ENCODE data around the gene MAPKBP1.

MAPKBP1 gene

GRCh38 chr15:41847981-41848380 lies 73.7 kb downstream of the MAPKBP1 start:
- POLR2A ChIA-PET, result no interaction called here
- DNase-seq (ENCODE audit: extremely low spot score), result no peak
- CTCF ChIA-PET, result no interaction called here

GRCh38 chr15:41848631-41849030 lies 74.3 kb downstream of the MAPKBP1 start:
- CTCF ChIA-PET, result no interaction called here
- POLR2A ChIA-PET, result no interaction called here
- no peak for DNase-seq (ENCODE audit: extremely low spot score)
- TF ChIP-seq ELF4 (IDR thresholded peaks at IDR 0.05) (no peak), TARDBP (IDR thresholded peaks at IDR 0.05) (no peak), SUZ12 (IDR thresholded peaks at IDR 0.05) (no peak), FOXM1 (IDR thresholded peaks at IDR 0.05; ENCODE audit: borderline replicate concordance) (no peak), FOXA1 (IDR thresholded peaks at IDR 0.05) (no peak), ARNT (IDR thresholded peaks at IDR 0.05) (no peak), CTBP1 (IDR thresholded peaks at IDR 0.05; ENCODE audit: borderline replicate concordance) (no peak), ZNF384 (IDR thresholded peaks at IDR 0.05) (no peak), FOXK2 (IDR thresholded peaks at IDR 0.05) (no peak), LEF1 (IDR thresholded peaks at IDR 0.05; ENCODE audit: borderline replicate concordance) (no peak), PKNOX1 (IDR thresholded peaks at IDR 0.05) (no peak), L3MBTL2 (conservative IDR thresholded peaks at IDR 0.05) (no peak)

More at GRCh38 chr15:41847981-41848380, 73.7 kb downstream of the MAPKBP1 start:
- TF ChIP-seq SP1 (IDR thresholded peaks at IDR 0.05) (no peak), FOXM1 (IDR thresholded peaks at IDR 0.05; ENCODE audit: borderline replicate concordance) (no peak), BHLHE40 (IDR thresholded peaks at IDR 0.05; ENCODE audit: borderline replicate concordance) (no peak), FOXA1 (IDR thresholded peaks at IDR 0.05) (no peak), ZNF384 (IDR thresholded peaks at IDR 0.05) (no peak), ARNT (IDR thresholded peaks at IDR 0.05) (no peak), CTBP1 (IDR thresholded peaks at IDR 0.05; ENCODE audit: borderline replicate concordance) (no peak), HDGF (IDR thresholded peaks at IDR 0.05; ENCODE audit: borderline replicate concordance) (no peak), NFRKB (IDR thresholded peaks at IDR 0.05) (no peak), LEF1 (IDR thresholded peaks at IDR 0.05; ENCODE audit: borderline replicate concordance) (no peak), SUZ12 (IDR thresholded peaks at IDR 0.05) (no peak), ELF4 (IDR thresholded peaks at IDR 0.05) (no peak), L3MBTL2 (conservative IDR thresholded peaks at IDR 0.05) (no peak), TARDBP (IDR thresholded peaks at IDR 0.05) (no peak), PKNOX1 (IDR thresholded peaks at IDR 0.05) (no peak), FOXK2 (IDR thresholded peaks at IDR 0.05) (no peak)

- TF ChIP-seq ARNT (IDR thresholded peaks at IDR 0.05), result no peak
- no peak for TF ChIP-seq BHLHE40 (IDR thresholded peaks at IDR 0.05; ENCODE audit: borderline replicate concordance)
- no peak for TF ChIP-seq PKNOX1 (IDR thresholded peaks at IDR 0.05)
- TF ChIP-seq ZNF384 (IDR thresholded peaks at IDR 0.05), result no peak
- no peak for TF ChIP-seq ELF4 (IDR thresholded peaks at IDR 0.05)
- TF ChIP-seq NFRKB (IDR thresholded peaks at IDR 0.05), result no peak
- TF ChIP-seq FOXA1 (IDR thresholded peaks at IDR 0.05), result no peak
- no peak for TF ChIP-seq FOXM1 (IDR thresholded peaks at IDR 0.05; ENCODE audit: borderline replicate concordance)
- TF ChIP-seq L3MBTL2 (conservative IDR thresholded peaks at IDR 0.05), result no peak
- no peak for TF ChIP-seq CTBP1 (IDR thresholded peaks at IDR 0.05; ENCODE audit: borderline replicate concordance)
- POLR2A ChIA-PET, result no interaction called here
Observed at GRCh38 chr15:41849204-41849603, 74.9 kb downstream of the MAPKBP1 start.

GRCh38 chr15:41849861-41850260 lies 75.6 kb downstream of the MAPKBP1 start:
- ChIA-PET CTCF (no interaction called here), POLR2A (no interaction called here)
- TF ChIP-seq PKNOX1 (IDR thresholded peaks at IDR 0.05) (no peak), CTBP1 (IDR thresholded peaks at IDR 0.05; ENCODE audit: borderline replicate concordance) (no peak), SUZ12 (IDR thresholded peaks at IDR 0.05) (no peak), FOXM1 (IDR thresholded peaks at IDR 0.05; ENCODE audit: borderline replicate concordance) (no peak), SP1 (IDR thresholded peaks at IDR 0.05) (no peak), HDGF (IDR thresholded peaks at IDR 0.05; ENCODE audit: borderline replicate concordance) (no peak)
- DNase-seq (ENCODE audit: extremely low spot score), result no peak

More at GRCh38 chr15:41849204-41849603, 74.9 kb downstream of the MAPKBP1 start:
- CTCF ChIA-PET, result no interaction called here
- no peak for DNase-seq (ENCODE audit: extremely low spot score)

GRCh38 chr15:41850482-41851166 lies 76.3 kb downstream of the MAPKBP1 start:
- POLR2A ChIA-PET, result interaction anchor here (1.1 kb wide), 1 partner anchor 19 kb away, joined by 3 read pairs; no protein-coding TSS in a partner anchor
- no peak for DNase-seq (ENCODE audit: extremely low spot score)
- CTCF ChIA-PET, result no interaction called here
- TF ChIP-seq FOXK2 (IDR thresholded peaks at IDR 0.05), result no peak
- no peak for TF ChIP-seq HDGF (IDR thresholded peaks at IDR 0.05; ENCODE audit: borderline replicate concordance)
- no peak for TF ChIP-seq PKNOX1 (IDR thresholded peaks at IDR 0.05)
- TF ChIP-seq TARDBP (IDR thresholded peaks at IDR 0.05), result no peak
- no peak for TF ChIP-seq ELF4 (IDR thresholded peaks at IDR 0.05)
- TF ChIP-seq LEF1 (IDR thresholded peaks at IDR 0.05; ENCODE audit: borderline replicate concordance), result no peak
- no peak for TF ChIP-seq FOXM1 (IDR thresholded peaks at IDR 0.05; ENCODE audit: borderline replicate concordance)
- no peak for TF ChIP-seq L3MBTL2 (conservative IDR thresholded peaks at IDR 0.05)
- TF ChIP-seq ZNF384 (IDR thresholded peaks at IDR 0.05), result no peak
- no peak for TF ChIP-seq CTBP1 (IDR thresholded peaks at IDR 0.05; ENCODE audit: borderline replicate concordance)
- TF ChIP-seq SP1 (IDR thresholded peaks at IDR 0.05), result no peak
- TF ChIP-seq FOXA1 (IDR thresholded peaks at IDR 0.05), result no peak
- no peak for TF ChIP-seq BHLHE40 (IDR thresholded peaks at IDR 0.05; ENCODE audit: borderline replicate concordance)

Measured in HEK293T (cell line).